Retinal pigment epithelial cell (primary cell): ENCODE measurements around the gene ZFP91.
"Not testable (repeated sequence)": the region's sequence is repeated elsewhere in the genome, so short reads cannot be mapped to it uniquely, and the experiment has no call there.

ENCODE experiments used
- DNase-seq: peaks from one replicate; pipeline ENCODE4 v3.0.0-alpha.2; 2010; ENCODE audit warnings: low read depth
- H3K4me3 ChIP-seq: 2 replicates; pipeline ENCODE4 v1.5.1; 2011; ENCODE audit warnings: mild to moderate bottlenecking, low read length, control low read depth, moderate library complexity
- CTCF ChIP-seq: conservative IDR thresholded peaks from 2 replicates; pipeline ENCODE4 v1.5.1; 2011; ENCODE audit warnings: low read depth, low read length, control low read depth, inconsistent platforms

Gene ZFP91

GRCh38 chr11:58562375-58562800 lies 16.5 kb upstream of the ZFP91 start:
- no peak for TF ChIP-seq CTCF
- no peak for DNase-seq
- no peak overlapping the region for H3K4me3 ChIP-seq

DNA sequence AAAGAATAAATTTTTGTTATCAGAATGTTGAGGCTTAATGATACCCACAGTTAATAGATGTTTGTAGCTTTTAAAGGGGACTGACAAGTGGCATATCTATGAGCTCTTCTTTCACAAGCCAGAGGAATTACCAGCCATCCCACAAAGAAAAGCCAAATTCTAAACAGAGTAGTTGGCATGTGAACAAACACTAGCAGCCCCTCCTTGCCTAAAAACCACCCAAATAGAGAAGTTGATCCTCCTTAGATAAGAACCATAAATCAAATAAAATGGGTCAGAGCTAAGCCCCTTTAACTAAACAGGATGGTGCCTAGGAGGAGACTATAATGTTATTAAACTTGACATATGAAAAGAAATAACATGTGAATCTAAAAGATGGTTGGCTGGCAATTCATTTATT lies 14.6 kb upstream of the ZFP91 start:
- TF ChIP-seq CTCF, result no peak
- no peak overlapping the region for H3K4me3 ChIP-seq
- no peak for DNase-seq

DNA sequence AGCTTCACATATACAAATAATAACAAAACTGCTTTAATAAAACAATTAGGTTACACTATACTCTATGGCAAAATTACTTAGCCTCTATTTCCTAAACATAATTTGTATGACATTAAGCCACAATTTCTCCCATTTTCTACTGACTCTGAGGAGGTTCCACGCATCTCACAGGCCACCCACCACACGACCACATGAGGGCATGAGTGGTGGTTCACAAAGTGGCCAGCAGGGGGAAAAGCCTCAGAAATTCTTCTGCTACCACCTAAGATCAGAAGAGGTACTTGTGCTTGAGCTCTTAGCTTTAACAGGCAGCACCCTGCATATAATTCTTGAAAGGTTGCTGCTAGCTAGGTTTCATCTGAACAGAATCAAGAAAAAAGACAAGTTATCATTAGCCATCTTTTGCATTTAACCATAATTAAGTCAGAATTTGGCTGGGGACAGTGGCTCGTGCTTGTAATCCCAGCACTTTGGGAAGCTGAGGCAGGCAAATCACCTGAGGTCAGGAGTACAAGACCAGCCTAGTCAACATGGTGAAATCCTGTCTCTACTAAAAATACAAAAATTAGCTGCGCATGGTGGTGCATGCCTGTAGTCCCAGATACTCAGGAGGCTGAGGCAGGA lies 10.9 kb upstream of the ZFP91 start:
- peak; percentile 8 for DNase-seq
- no peak overlapping the region for H3K4me3 ChIP-seq
- peak; percentile 89 for TF ChIP-seq CTCF

GRCh38 chr11:58572906-58573305 lies 6.0 kb upstream of the ZFP91 start:
- not testable (repeated sequence) for DNase-seq, H3K4me3 ChIP-seq

DNA sequence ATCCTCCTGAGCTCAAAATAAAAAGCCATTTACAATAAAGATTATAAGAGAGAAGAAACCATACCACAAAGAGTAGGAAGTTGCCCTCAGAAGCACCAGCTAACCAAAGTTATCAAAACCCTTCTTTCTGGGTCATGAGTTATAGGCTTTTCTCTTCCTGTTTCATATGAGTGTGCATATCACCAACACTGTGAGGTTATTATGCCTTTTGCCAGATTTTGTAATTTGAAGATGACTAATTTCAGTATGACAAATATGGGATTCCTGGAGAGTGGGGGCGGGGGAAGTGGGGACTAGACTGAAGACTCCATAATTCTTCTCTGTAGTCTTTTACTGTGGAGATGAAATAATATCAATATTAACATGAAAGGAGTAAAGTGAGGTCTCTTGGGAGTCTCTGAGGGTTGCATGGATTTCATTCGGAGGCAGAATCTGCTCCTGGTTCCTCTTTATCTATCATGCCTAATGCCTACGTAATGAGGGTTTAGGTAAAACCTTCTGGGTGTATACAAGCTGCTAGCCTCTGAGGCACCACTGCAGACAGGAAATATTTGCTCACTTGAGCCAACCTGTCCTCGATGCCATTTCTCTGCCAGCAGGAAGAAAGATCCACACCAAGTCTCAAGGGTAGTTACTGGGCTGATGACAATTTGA lies 5.3 kb upstream of the ZFP91 start:
- DNase-seq, result peak; percentile 40
- no peak for TF ChIP-seq CTCF
- H3K4me3 ChIP-seq, result no peak overlapping the region

- TF ChIP-seq CTCF, result no peak
- H3K4me3 ChIP-seq, result no peak overlapping the region
- no peak for DNase-seq
Observed at GRCh38 chr11:58574881-58575280, 4.0 kb upstream of the ZFP91 start.

DNA sequence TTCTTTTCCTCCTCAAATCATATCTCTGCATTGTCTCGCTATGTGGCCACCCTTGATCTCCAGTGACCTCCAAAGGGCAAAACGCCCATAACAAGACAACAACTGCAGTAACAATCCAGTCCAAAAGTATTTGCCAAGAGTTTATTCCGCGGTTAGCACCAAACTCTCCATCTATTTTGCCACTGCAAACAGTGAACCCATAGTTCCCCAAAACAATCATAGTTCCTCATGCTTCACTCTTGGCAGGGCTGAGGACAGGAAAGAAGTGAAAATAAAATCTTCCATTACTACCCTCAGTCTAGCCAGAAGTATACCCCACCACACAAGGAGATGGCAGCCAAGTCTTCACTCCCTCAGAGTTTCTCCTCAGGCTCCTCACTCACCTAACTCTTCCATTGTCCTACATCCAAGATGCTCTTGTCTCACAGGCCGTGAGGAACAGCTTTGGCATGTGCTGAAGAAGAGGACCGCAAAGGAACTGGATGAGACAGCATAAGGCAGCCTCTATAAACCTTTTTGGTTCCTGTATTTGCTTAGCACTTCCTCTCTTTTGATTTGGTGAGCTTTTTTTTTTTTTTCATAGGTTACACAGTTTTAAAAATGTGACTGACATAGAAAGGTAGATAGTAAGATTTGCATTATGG lies 3.4 kb upstream of the ZFP91 start, which contains the start of gene LPXN:
TSS of gene LPXN (minus strand) at position 480 of the 644 bp plus-strand sequence. CDS start at position 396, 84 bp downstream.
- H3K4me3 ChIP-seq, result no peak within 1 kb of the TSS
- DNase-seq, result no peak
- TF ChIP-seq CTCF, result no peak
